H1 (cell line): Measurements from ENCODE around the gene DAPK1. TPM values are rescaled to one million over a fixed set of nuclear protein-coding genes. Genes with fewer than 3 reads are reported as not detected.

Experiments
- CTCF ChIA-PET: fragments of 300-600 bp; sonication (Branson Sonifier 250); formaldehyde crosslinking; loops from one replicate; lab custom pipeline; 2021; ENCODE audit not compliant: partially characterized antibody; lab: Charles Lee
- POLR2A ChIA-PET: fragments of 300-600 bp; sonication (Branson Sonifier 250); formaldehyde crosslinking; loops from one replicate; lab custom pipeline; 2021; ENCODE audit warnings: inconsistent platforms; ENCODE audit not compliant: partially characterized antibody; lab: Charles Lee
- DNase-seq, 2 experiments: peaks; one replicate each; pipeline versions ENCODE4 v3.0.0 to v3.0.0-alpha.2; 2010 to 2022; ENCODE audit warnings: low spot score in 2 of 2, low read depth in 1 of 2, mixed read lengths in 1 of 2
- FAIRE-seq: peaks from 2 replicates; lab custom pipeline; 2011; peaks lifted over from hg19 to GRCh38; lab: Jason Lieb, UNC
- H2AFZ ChIP-seq: 2 replicates; pipeline ENCODE4 v1.8.1; 2012; ENCODE audit warnings: low read length, inconsistent platforms
- H2AK5ac ChIP-seq: 2 replicates; pipeline ENCODE4 v1.6.1; 2013; ENCODE audit warnings: low read depth, low read length
- H2BK120ac ChIP-seq: replicated peaks from 2 replicates; pipeline ENCODE3; 2013; ENCODE audit warnings: low read depth, low read length, inconsistent platforms
- H2BK12ac ChIP-seq: 2 replicates; pipeline ENCODE4 v1.6.1; 2013; ENCODE audit warnings: low read depth, low read length
- H2BK15ac ChIP-seq: 2 replicates; pipeline ENCODE4 v1.6.1; 2013; ENCODE audit warnings: low read length
- H2BK20ac ChIP-seq: 2 replicates; pipeline ENCODE4 v1.6.1; 2013; ENCODE audit warnings: low read length
- H2BK5ac ChIP-seq: 2 replicates; pipeline ENCODE4 v1.6.1; 2013; ENCODE audit warnings: low read depth, low read length
- H3K14ac ChIP-seq: 2 replicates; pipeline ENCODE4 v1.6.1; 2013; ENCODE audit warnings: inconsistent platforms; ENCODE audit not compliant: insufficient read length
- H3K18ac ChIP-seq: 2 replicates; pipeline ENCODE4 v1.6.1; 2013; ENCODE audit warnings: low read length; ENCODE audit errors: extremely low read depth
- H3K23ac ChIP-seq: 2 replicates; pipeline ENCODE4 v1.6.1; 2013; ENCODE audit warnings: inconsistent platforms; ENCODE audit not compliant: insufficient read length
- H3K23me2 ChIP-seq: 2 replicates; pipeline ENCODE4 v1.6.1; 2013; ENCODE audit warnings: low read depth, low read length
- H3K27ac ChIP-seq: 2 replicates; pipeline ENCODE4 v1.6.1; 2011; ENCODE audit warnings: low read depth, low read length, inconsistent platforms
- H3K27me3 ChIP-seq, 4 experiments: replicated peaks in 1 of 4; 1 replicate in 1 of 4; 2 replicates in 3 of 4; pipeline versions ENCODE4 v1.6.1 to v1.8.1; 2011 to 2013; ENCODE audit warnings: low read length in 3 of 4, mild to moderate bottlenecking in 3 of 4, inconsistent platforms in 2 of 4, mixed read lengths in 2 of 4, moderate library complexity in 1 of 4; ENCODE audit not compliant: control insufficient read depth in 3 of 4, insufficient read depth in 3 of 4; ENCODE audit errors: extremely low read depth in 1 of 4
- H3K36me3 ChIP-seq, 4 experiments: 2 replicates each; pipeline versions ENCODE4 v1.6.1 to v1.8.1; 2011 to 2013; ENCODE audit warnings: mild to moderate bottlenecking in 4 of 4, low read length in 3 of 4, moderate library complexity in 2 of 4, control low read depth in 1 of 4, inconsistent platforms in 1 of 4; ENCODE audit not compliant: insufficient read depth in 4 of 4, control insufficient read depth in 2 of 4
- H3K4ac ChIP-seq: replicated peaks from 2 replicates; pipeline ENCODE3; 2013; ENCODE audit warnings: low read length, low read depth, mixed read lengths, inconsistent platforms; ENCODE audit not compliant: insufficient read length
- H3K4me1 ChIP-seq, 4 experiments: replicated peaks in 1 of 4; 1 replicate in 1 of 4; 2 replicates in 3 of 4; pipeline versions ENCODE4 v1.6.1 to v1.8.1; 2011 to 2013; ENCODE audit warnings: low read length in 3 of 4, inconsistent platforms in 2 of 4, mixed read lengths in 1 of 4; ENCODE audit not compliant: insufficient read depth in 4 of 4, control insufficient read depth in 3 of 4
- H3K4me2 ChIP-seq, 2 experiments: 2 replicates each; pipeline versions ENCODE4 v1.6.1 to v1.8.1; 2011 to 2013; ENCODE audit warnings: low read depth in 2 of 2, low read length in 2 of 2, control low read depth in 1 of 2, inconsistent platforms in 1 of 2, mild to moderate bottlenecking in 1 of 2; ENCODE audit not compliant: insufficient read depth in 1 of 2
- H3K4me3 ChIP-seq, 4 experiments: fragments of 200-600, 300-600 bp in 1 of 4; sonication (generic), shearing (Covaris generic), sonication (Bioruptor Twin) in 1 of 4; 2 replicates each; pipeline versions ENCODE4 v1.5.1 to v1.8.1; 2011 to 2016; ENCODE audit warnings: low read length in 4 of 4, low read depth in 3 of 4, control low read depth in 2 of 4, inconsistent platforms in 2 of 4, mild to moderate bottlenecking in 2 of 4, mixed read lengths in 1 of 4, moderate library complexity in 1 of 4; ENCODE audit not compliant: insufficient read depth in 2 of 4; ENCODE audit errors: extremely low read depth in 1 of 4
- H3K56ac ChIP-seq: replicated peaks from 2 replicates; pipeline ENCODE3; 2013; ENCODE audit warnings: low read depth, mild to moderate bottlenecking, mixed read lengths, low read length, inconsistent platforms; ENCODE audit not compliant: insufficient read length
- H3K79me1 ChIP-seq: 2 replicates; pipeline ENCODE4 v1.6.1; 2013; ENCODE audit warnings: low read depth, low read length, control low read depth
- H3K79me2 ChIP-seq, 2 experiments: 2 replicates each; pipeline versions ENCODE4 v1.6.1 to v1.8.1; 2012 to 2013; ENCODE audit warnings: low read length in 2 of 2, mild to moderate bottlenecking in 2 of 2, inconsistent platforms in 1 of 2; ENCODE audit not compliant: insufficient read depth in 2 of 2, control insufficient read depth in 1 of 2
- H3K9ac ChIP-seq, 4 experiments: replicated peaks in 1 of 4; 1 replicate in 1 of 4; 2 replicates in 3 of 4; pipeline versions ENCODE4 v1.6.1 to v1.8.1; 2011 to 2013; ENCODE audit warnings: low read depth in 3 of 4, low read length in 3 of 4, control low read depth in 2 of 4, mild to moderate bottlenecking in 2 of 4, moderate library complexity in 2 of 4, inconsistent platforms in 1 of 4; ENCODE audit errors: extremely low read depth in 1 of 4
- H3K9me3 ChIP-seq, 2 experiments: 2 replicates each; pipeline versions ENCODE4 v1.6.1 to v1.8.1; 2012 to 2013; ENCODE audit warnings: mild to moderate bottlenecking in 2 of 2, moderate library complexity in 2 of 2, control low read depth in 1 of 2, inconsistent platforms in 1 of 2, low read depth in 1 of 2, low read length in 1 of 2, mixed read lengths in 1 of 2; ENCODE audit not compliant: insufficient read depth in 2 of 2
- H4K20me1 ChIP-seq, 2 experiments: replicated peaks in 1 of 2; 2 replicates each; pipeline versions ENCODE3 to v1.8.1; 2011 to 2013; ENCODE audit warnings: inconsistent platforms in 2 of 2, low read length in 2 of 2, mild to moderate bottlenecking in 1 of 2; ENCODE audit not compliant: insufficient read depth in 2 of 2, control insufficient read depth in 1 of 2
- H4K5ac ChIP-seq: 2 replicates; pipeline ENCODE4 v1.6.1; 2013; ENCODE audit warnings: low read length, low read depth, mixed read lengths, inconsistent platforms; ENCODE audit not compliant: insufficient read length
- H4K8ac ChIP-seq: 2 replicates; pipeline ENCODE4 v1.8.0; 2013; ENCODE audit warnings: mild to moderate bottlenecking, moderate library complexity, low read length, inconsistent platforms; ENCODE audit not compliant: insufficient read depth; ENCODE audit errors: extremely low read depth
- H4K91ac ChIP-seq: replicated peaks from 2 replicates; pipeline ENCODE3; 2013; ENCODE audit warnings: low read length, mixed read lengths, inconsistent platforms; ENCODE audit not compliant: insufficient read length
- EZH2 ChIP-seq: fragments of 200-600 bp; sonication (generic); IDR thresholded peaks from 2 replicates; pipeline ENCODE4 v1.7.1; 2012; ENCODE audit warnings: low read depth, mild to moderate bottlenecking, moderate library complexity, low read length, inconsistent platforms; ENCODE audit not compliant: severe bottlenecking
- GTF2F1 ChIP-seq: IDR thresholded peaks from 2 replicates; pipeline ENCODE4 v1.6.1; 2012; ENCODE audit warnings: low read depth, low read length, improper control_type of control experiment, borderline replicate concordance
- HDAC2 ChIP-seq, 2 experiments: fragments of 300-600 bp in 1 of 2; sonication (generic) in 1 of 2; IDR thresholded peaks; 2 replicates each; pipeline ENCODE4 v1.6.1; 2011 to 2012; ENCODE audit warnings: low read depth in 2 of 2, low read length in 2 of 2, mild to moderate bottlenecking in 2 of 2, moderate library complexity in 2 of 2, borderline replicate concordance in 1 of 2, inconsistent platforms in 1 of 2
- NRF1 ChIP-seq: IDR thresholded peaks from 2 replicates; pipeline ENCODE4 v1.6.1; 2011; ENCODE audit warnings: mild to moderate bottlenecking, low read depth, low read length, improper control_type of control experiment
- POLR2AphosphoS5 ChIP-seq: IDR thresholded peaks from 2 replicates; pipeline ENCODE4 v1.6.1; 2011; ENCODE audit warnings: low read depth, low read length
- RXRA ChIP-seq: IDR thresholded peaks from 2 replicates; pipeline ENCODE4 v1.6.1; 2011; ENCODE audit warnings: low read depth, mild to moderate bottlenecking, low read length, moderate library complexity; ENCODE audit not compliant: insufficient read depth
- TBP ChIP-seq: IDR thresholded peaks from 2 replicates; pipeline ENCODE4 v1.6.1; 2011; ENCODE audit warnings: low read depth, low read length, improper control_type of control experiment
- TCF12 ChIP-seq: IDR thresholded peaks from 2 replicates; pipeline ENCODE4 v1.6.1; 2011; ENCODE audit warnings: low read depth, mild to moderate bottlenecking, low read length
- YY1 ChIP-seq: IDR thresholded peaks from 2 replicates; pipeline ENCODE4 v1.6.1; 2011; ENCODE audit warnings: low read depth, mild to moderate bottlenecking, low read length
- WGBS, 2 experiments: shearing (Covaris generic) in 1 of 2; methylation state at CpG; one replicate each; pipeline versions ENCODE4 v1.1.6 to v1.1.7; 2013 to 2015; ENCODE audit warnings: low lambda C conversion rate in 2 of 2, mixed read lengths in 2 of 2, inconsistent platforms in 1 of 2, low coverage in 1 of 2, missing lambda C conversion rate in 1 of 2; ENCODE audit not compliant: insufficient replicate concordance in 2 of 2, insufficient coverage in 1 of 2, insufficient read length in 1 of 2; ENCODE audit errors: extremely low coverage in 1 of 2, missing lambda C conversion rate in 1 of 2; 5-methylcytosine and 5-hydroxymethylcytosine counted together
- long read RNA-seq, 2 experiments: library from RNA in 1 of 2; library from capped mRNA in 1 of 2; stranded (forward); transcript quantifications; one replicate each; pipeline ENCODE4 v2.0.0, GENCODE V29; 2021; ENCODE audit warnings: inconsistent platforms in 1 of 2
- polyA minus RNA-seq, 3 experiments: library from RNA; depleted of rRNA, polyadenylated mRNA; stranded (reverse); fragments of >200 nt; gene quantifications; 1 replicate in 2 of 3; 2 replicates in 1 of 3; pipeline ENCODE4 v1.2.3, GENCODE V29; 2011
- polyA plus RNA-seq, 7 experiments: library from polyadenylated mRNA; depleted of rRNA in 3 of 7; stranded (reverse) in 5 of 7; unstranded in 2 of 7; fragments of >200 nt in 5 of 7; fragments of 200-250 nt in 2 of 7; gene quantifications; 1 replicate in 5 of 7; 2 replicates in 1 of 7; 4 replicates in 1 of 7; pipeline versions ENCODE4 v1.2.1 to v1.2.3, GENCODE V29; 2011 to 2013; ENCODE audit warnings: missing spikeins in 2 of 7, mixed read lengths in 2 of 7
- total RNA-seq: library from RNA; stranded (reverse); fragmentation: NEBNext Ultra II Directional; extraction: Animal tissue kit (Norgen Biotek cat#: 25700); gene quantifications from 2 replicates; pipeline ENCODE4 v1.2.1, GENCODE V29; 2021

Gene DAPK1
- total RNA-seq (128 and 131 TPM in 2 replicates), polyA plus RNA-seq (2011; rRNA removed) (62.4 and 64.9 TPM in 2 replicates), polyA minus RNA-seq (2011; rRNA and poly(A)+ RNA removed) (255 and 314 TPM in 2 replicates)
- 73.1 TPM for polyA plus RNA-seq (2011; cell fraction: cytosol; rRNA removed)
- 156 TPM for polyA plus RNA-seq (2011; cell fraction: nucleus; rRNA removed)
- polyA plus RNA-seq (2012, experiment 1 of 2): 57.1 to 67.3 TPM (median 64.0 TPM) in 4 replicates
- 12.9 TPM for polyA plus RNA-seq (2012, experiment 2 of 2)
- 33.3 TPM for polyA plus RNA-seq (2013, experiment 1 of 2)
- 34.1 TPM for polyA plus RNA-seq (2013, experiment 2 of 2)
- polyA minus RNA-seq (2011; cell fraction: cytosol; rRNA and poly(A)+ RNA removed): 78.8 TPM
- 203 TPM for polyA minus RNA-seq (2011; cell fraction: nucleus; rRNA and poly(A)+ RNA removed)
- long read RNA-seq, experiment 1, partial matches to known transcripts: 20 of 61 reads
- long read RNA-seq, experiment 1, other reads (novel, unspliced or antisense): 41 of 61 reads
- long read RNA-seq, experiment 2, partial matches to known transcripts: 0 of 2 reads
- long read RNA-seq, experiment 2, other reads (novel, unspliced or antisense): 2 of 2 reads

- Histone ChIP-seq H3K23ac (no peak within 1 kb of the TSS), H2BK120ac (peak within 1 kb of the TSS; percentile 38), H4K20me1 (peaks cover 6 to 9% of the 10 kb centered on the region in 2 experiments), H2AK5ac (no peak within 1 kb of the TSS), H2BK15ac (no peak within 1 kb of the TSS), H3K23me2 (peaks cover 15% of the 10 kb centered on the region), H3K79me2 (peaks cover 6 to 52% of the 10 kb centered on the region in 2 experiments), H3K9ac (peak within 1 kb of the TSS; percentile 64 to 92 (median 72)), H2AFZ (peak within 1 kb of the TSS; percentile 70; the same call in 1 of the 2 replicates), H3K79me1 (peaks cover 3% of the 10 kb centered on the region; the same call in 1 of the 2 replicates), H3K27me3 (no peaks in the 10 kb centered on the region), H3K27ac (peak within 1 kb of the TSS; percentile 58; the same call in 1 of the 2 replicates), H2BK12ac (no peak within 1 kb of the TSS), H3K14ac (no peak within 1 kb of the TSS), H3K56ac (peak within 1 kb of the TSS; percentile 78), H4K91ac (peak within 1 kb of the TSS; percentile 41), H2BK5ac (peak within 1 kb of the TSS; percentile 90; the same call in 1 of the 2 replicates), H3K4me2 (peak within 1 kb of the TSS; percentile 84 to 97), H3K36me3 (peaks cover 0 to 12% (median 1%) of the 10 kb centered on the region in 4 experiments; a peak in 3 of 8 replicates), H3K4ac (peak within 1 kb of the TSS; percentile 88), H2BK20ac (no peak within 1 kb of the TSS), H4K5ac (peak within 1 kb of the TSS; percentile 83), H3K4me3 (peak within 1 kb of the TSS; percentile 65 to 83 (median 76)), H3K18ac (peak within 1 kb of the TSS; percentile 90), H4K8ac (peak within 1 kb of the TSS; percentile 95), H3K4me1 (peaks cover 0 to 2% (median 0%) of the 10 kb centered on the region in 4 experiments; a peak in 1 of 7 replicates), H3K9me3 (no peaks in the 10 kb centered on the region)
- DNase-seq (peak in 1 of 2 experiments; percentile 86), FAIRE-seq (no peak)
- POLR2A ChIA-PET: interaction anchor here (0.8 to 2.9 kb wide), 15 partner anchors 11 to 159 kb away, joined by 3 to 18 read pairs (median 4); no protein-coding TSS in a partner anchor
- 1% methylated on average over 36 of the region's 55 CpGs; no CpG with 5 or more reads in 1 of the 2 experiments for WGBS, 2 experiments
- CTCF ChIA-PET: interaction anchor here (0.6 to 2.7 kb wide), 22 partner anchors 11 to 170 kb away, joined by 3 to 12 read pairs (median 4); no protein-coding TSS in a partner anchor
- TF ChIP-seq RXRA (no peak), POLR2AphosphoS5 (peak; percentile 40; the same call in 1 of the 2 replicates), TCF12 (no peak), YY1 (0 out of 2 replicates have a peak, but pooled peaks have one; percentile 5), TBP (peak; percentile 66; the same call in 1 of the 2 replicates), HDAC2 (IDR thresholded peaks at IDR 0.05; ENCODE audit: borderline replicate concordance in 1 of 2, low read depth in 2 of 2, low read length in 2 of 2) (no peak), EZH2 (no peak), GTF2F1 (0 out of 2 replicates have a peak, but pooled peaks have one; percentile 11), NRF1 (no peak)
These were observed at the start of gene DAPK1 for GRCh38 chr9:87497604-87498045. TSS of gene DAPK1 (plus strand) at chr9:87497867. CDS start at chr9:87499078, 1,211 bp downstream.
